Immature natural killer cell (primary cell): ENCODE results near the gene LHFPL2. TPM values are rescaled to one million over a fixed set of nuclear protein-coding genes. Genes with fewer than 3 reads are reported as not detected.

ENCODE experiments used
- DNase-seq, 3 donors: peaks; one replicate each; pipeline ENCODE4 v3.0.0; 2022; ENCODE audit warnings: mixed read lengths in 1 of 3
- H3K27ac Mint-ChIP-seq, 6 donors: one replicate each; pipeline ENCODE4 v1.8.0; 2020; ENCODE audit warnings: mixed read lengths in 6 of 6, mild to moderate bottlenecking in 5 of 6, inconsistent platforms in 4 of 6, moderate library complexity in 3 of 6
- H3K27me3 Mint-ChIP-seq, 3 donors: one replicate each; pipeline ENCODE4 v1.8.0; 2020 to 2021; ENCODE audit warnings: low read depth in 3 of 3, mild to moderate bottlenecking in 3 of 3, mixed read lengths in 3 of 3, moderate library complexity in 3 of 3, inconsistent platforms in 1 of 3
- H3K36me3 Mint-ChIP-seq, 3 donors: one replicate each; pipeline ENCODE4 v1.8.0; 2020; ENCODE audit warnings: mixed read lengths in 3 of 3, inconsistent platforms in 2 of 3, mild to moderate bottlenecking in 2 of 3
- H3K4me1 Mint-ChIP-seq, 2 donors: one replicate each; pipeline ENCODE4 v1.8.0; 2020; ENCODE audit warnings: inconsistent platforms in 2 of 2, mild to moderate bottlenecking in 2 of 2, mixed read lengths in 2 of 2, moderate library complexity in 1 of 2
- H3K4me3 Mint-ChIP-seq, 5 donors: one replicate each; pipeline ENCODE4 v1.8.0; 2020; ENCODE audit warnings: mild to moderate bottlenecking in 5 of 5, mixed read lengths in 5 of 5, inconsistent platforms in 3 of 5, moderate library complexity in 3 of 5
- H3K9me3 Mint-ChIP-seq, 6 donors: one replicate each; pipeline ENCODE4 v1.8.0; 2020; ENCODE audit warnings: mild to moderate bottlenecking in 6 of 6, mixed read lengths in 6 of 6, inconsistent platforms in 4 of 6, moderate library complexity in 3 of 6
- polyA plus RNA-seq, 3 donors: library from polyadenylated mRNA; unstranded; fragments of 300-500 nt; fragmentation: Illumina TruSeq; gene quantifications; one replicate each; pipeline ENCODE4 v1.2.3, GENCODE V29; 2021

LHFPL2 gene
- polyA plus RNA-seq, 3 donors from 2014 or later = 0.09 to 0.49 TPM; not detected in 1

DNA sequence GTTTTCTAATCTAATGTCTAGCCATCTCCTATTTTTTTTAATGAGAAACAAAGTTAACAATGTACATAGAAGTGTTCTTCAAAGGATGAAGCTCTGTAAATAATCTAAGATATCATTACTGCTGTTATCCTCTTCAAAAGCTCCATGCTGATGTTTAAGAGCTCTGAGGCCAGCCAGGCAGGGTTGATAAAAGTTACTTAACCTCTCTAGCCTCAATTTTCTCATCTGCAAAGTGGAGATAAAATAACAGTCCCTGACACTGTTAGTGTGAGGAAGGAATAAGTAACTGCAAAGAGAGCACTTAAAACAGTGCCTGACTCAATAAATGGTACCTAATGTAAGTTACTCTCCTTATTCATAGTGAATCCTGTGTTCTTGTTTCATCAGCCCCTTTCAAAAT, 60.1 kb downstream of the LHFPL2 start:
- Mint-ChIP-seq H3K4me3 (no peak overlapping the region), H3K36me3 (peaks cover 0 to 3% (median 0%) of the 10 kb centered on the region in 3 donors)

DNA sequence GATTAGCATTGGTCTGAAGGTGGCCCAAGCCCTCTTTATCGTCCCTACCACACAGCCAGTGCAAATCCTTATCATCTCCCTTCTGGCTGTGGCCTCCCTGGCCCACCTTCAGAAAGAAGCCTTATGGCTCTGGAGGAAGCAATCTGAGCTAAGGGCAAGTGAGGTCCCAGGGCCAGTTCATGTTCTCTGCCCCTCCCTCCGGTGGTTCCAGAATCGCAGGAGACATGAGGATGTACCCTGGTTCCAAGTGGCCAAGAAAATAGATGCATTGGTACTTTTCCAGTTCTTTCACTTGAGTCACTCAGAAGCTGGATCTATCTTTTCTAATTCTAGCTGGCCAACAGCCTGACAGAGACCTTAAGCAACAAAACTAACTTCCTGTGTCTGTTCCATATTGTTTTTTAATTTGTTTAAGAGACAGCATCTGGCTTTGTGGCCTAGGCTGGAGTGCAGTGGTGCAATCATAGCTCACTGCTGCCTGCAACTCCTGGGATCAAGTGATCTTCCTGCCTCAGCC, 60.7 kb downstream of the LHFPL2 start:
- Mint-ChIP-seq H3K27ac (no peak overlapping the region), H3K9me3 (peaks cover 0 to 4% (median 1%) of the 10 kb centered on the region in 6 donors), H3K4me1 (no peaks in the 10 kb centered on the region), H3K27me3 (peaks cover 0 to 2% (median 0%) of the 10 kb centered on the region in 3 donors), H3K4me3 (no peak overlapping the region), H3K36me3 (peaks cover 0 to 3% (median 0%) of the 10 kb centered on the region in 3 donors)
- no peak for DNase-seq

More for the DNA sequence above, 60.1 kb downstream of the LHFPL2 start:
- Mint-ChIP-seq H3K9me3 (peaks cover 0 to 4% (median 1%) of the 10 kb centered on the region in 6 donors), H3K4me1 (no peaks in the 10 kb centered on the region), H3K27ac (no peak overlapping the region), H3K27me3 (peaks cover 0 to 4% (median 0%) of the 10 kb centered on the region in 3 donors)
- no peak for DNase-seq

DNA sequence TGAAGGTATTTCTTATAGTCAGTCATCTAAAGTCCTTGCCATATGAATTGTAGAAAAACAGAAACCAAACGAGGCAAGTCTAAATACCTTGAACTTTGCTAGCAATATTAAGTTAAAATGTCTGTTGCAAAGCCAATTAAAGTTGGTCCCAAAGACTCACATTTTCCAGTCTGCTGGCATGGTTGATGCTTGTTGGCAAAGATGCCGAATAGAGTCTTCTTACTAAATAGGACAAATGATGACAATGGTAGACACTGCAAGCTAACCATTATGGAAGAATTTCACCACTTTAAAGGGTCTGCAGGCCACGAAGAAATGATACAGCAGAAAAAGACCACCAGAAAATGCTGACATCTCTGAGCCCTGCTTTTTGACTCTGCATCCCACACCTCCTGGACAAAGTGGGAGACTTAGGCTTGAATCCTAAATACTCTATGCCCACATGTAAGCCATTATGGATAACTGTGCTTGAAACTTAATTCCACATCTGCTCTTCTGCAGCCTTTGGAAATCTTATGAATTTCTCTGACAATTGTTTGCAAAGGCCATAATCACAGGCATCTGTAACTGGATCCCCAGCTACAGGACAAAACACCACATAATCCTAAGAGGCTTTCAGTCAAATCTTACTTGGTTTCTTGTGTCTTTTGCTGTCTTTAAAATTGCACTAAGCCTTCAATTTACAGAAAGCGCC, 61.3 kb downstream of the LHFPL2 start:
- no peaks in the 10 kb centered on the region for H3K4me1 Mint-ChIP-seq
- H3K4me3 Mint-ChIP-seq = no peak overlapping the region
- no peak for DNase-seq

DNA sequence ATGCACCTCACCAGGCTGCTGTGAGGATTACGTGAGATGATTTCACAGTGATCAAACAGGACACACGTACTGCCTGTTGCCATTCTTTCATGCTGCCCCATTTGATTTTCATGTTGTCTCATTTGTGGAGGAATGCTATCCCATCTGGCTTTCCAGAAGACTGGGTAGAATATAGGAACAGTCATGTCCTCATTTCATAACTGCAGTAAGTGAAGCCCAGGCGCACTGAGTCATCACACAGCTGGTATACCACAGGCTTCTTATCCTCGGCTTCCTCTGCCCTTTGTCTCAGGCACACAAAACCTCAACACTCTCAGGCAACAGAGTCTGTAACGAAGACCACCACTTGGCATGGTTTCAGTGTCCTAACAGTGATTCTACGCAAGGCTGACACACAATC, 62.3 kb downstream of the LHFPL2 start:
- Mint-ChIP-seq H3K27ac (no peak overlapping the region), H3K36me3 (peaks cover 0 to 3% (median 0%) of the 10 kb centered on the region in 3 donors), H3K4me1 (no peaks in the 10 kb centered on the region), H3K9me3 (peaks cover 0 to 4% (median 2%) of the 10 kb centered on the region in 6 donors), H3K4me3 (no peak overlapping the region), H3K27me3 (peaks cover 0 to 3% (median 2%) of the 10 kb centered on the region in 3 donors)
- no peak for DNase-seq

More for the DNA sequence above, 61.3 kb downstream of the LHFPL2 start:
- H3K27me3 Mint-ChIP-seq = peaks cover 0 to 2% (median 0%) of the 10 kb centered on the region in 3 donors
- H3K27ac Mint-ChIP-seq = no peak overlapping the region
- H3K36me3 Mint-ChIP-seq = peaks cover 0 to 3% (median 0%) of the 10 kb centered on the region in 3 donors
- peaks cover 0 to 4% (median 2%) of the 10 kb centered on the region in 6 donors for H3K9me3 Mint-ChIP-seq

DNA sequence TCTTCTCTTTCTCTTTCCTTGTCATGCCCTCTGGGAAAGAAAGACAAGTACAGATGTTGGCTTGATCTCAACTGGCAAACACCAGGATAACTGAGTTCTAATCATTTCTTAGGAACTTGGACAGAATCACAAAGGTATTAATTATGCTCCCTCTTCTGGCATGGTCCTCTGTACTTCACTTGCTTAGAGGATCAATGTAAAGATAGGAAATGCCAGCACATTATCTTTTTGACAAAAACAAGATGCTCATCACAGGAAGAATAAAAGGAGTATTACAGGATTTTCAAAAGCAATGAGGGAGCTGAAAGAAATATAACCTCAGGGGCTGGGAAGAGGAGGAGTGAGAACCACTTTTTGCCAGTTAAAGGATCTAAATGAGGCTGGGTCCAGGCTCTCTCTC, 70.6 kb downstream of the LHFPL2 start:
- DNase-seq = no peak
- Mint-ChIP-seq H3K4me3 (no peak overlapping the region), H3K4me1 (no peaks in the 10 kb centered on the region), H3K9me3 (peaks cover 0 to 3% (median 0%) of the 10 kb centered on the region in 6 donors), H3K27ac (no peak overlapping the region), H3K36me3 (no peaks in the 10 kb centered on the region), H3K27me3 (peaks cover 0 to 3% (median 3%) of the 10 kb centered on the region in 3 donors)

DNA sequence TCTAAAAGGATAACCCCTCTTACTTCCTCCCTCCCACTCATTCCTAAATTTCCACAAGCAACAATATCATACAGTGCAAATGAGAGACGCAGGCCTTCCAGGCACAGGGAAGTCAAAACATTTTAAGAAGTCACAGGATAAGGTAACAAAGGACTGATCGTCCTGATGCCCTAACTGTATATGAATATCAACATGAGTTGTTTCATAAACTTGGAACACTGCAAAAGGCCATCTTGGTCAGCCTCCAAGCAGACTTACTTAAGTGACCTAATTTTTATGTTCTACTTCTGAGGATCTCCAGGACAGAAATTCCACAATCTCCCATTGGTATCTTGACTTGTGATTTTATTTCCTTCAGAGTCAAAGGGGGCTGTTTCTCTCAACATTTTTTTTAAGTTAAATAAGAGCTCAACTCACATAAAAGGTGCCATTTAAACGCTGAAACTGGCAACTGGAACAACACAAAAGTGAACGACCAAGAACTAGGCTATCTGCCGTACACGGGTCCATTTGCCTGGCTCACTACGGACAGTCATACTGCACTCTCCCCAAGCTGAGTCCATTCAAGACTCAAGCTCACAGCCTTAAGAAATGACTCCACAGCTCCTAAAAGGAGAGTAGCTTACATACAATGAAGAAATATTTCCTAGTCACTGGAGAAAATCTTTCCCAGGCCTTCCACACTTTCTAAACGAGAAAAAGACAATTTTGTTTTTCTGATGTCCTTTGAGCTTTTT, 71.3 kb downstream of the LHFPL2 start:
- Mint-ChIP-seq H3K9me3 (peaks cover 0 to 1% (median 0%) of the 10 kb centered on the region in 6 donors), H3K27me3 (peaks cover 0 to 3% (median 3%) of the 10 kb centered on the region in 3 donors), H3K4me1 (no peaks in the 10 kb centered on the region), H3K36me3 (no peaks in the 10 kb centered on the region), H3K4me3 (no peak overlapping the region), H3K27ac (no peak overlapping the region)
- DNase-seq = no peak

DNA sequence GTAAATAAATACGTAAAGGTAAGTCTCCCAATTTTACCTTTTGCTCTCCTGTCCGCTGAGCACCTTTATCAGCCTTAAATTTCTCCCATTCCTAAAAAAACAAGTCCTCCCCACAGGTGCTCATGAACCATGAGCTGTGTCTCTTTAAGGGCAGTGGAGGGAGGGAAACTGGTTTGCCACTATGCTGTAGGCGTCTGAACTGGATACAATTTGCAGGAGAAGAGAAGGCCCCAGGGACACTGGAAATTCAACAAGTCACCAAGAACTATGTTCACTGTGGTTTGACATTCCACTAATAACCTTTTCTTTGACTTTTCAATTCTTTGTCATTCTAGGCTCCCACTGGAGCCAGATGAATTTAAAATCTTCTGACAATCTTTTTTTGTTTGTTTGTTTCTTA, 72.2 kb downstream of the LHFPL2 start:
- H3K4me1 Mint-ChIP-seq = no peaks in the 10 kb centered on the region
- H3K4me3 Mint-ChIP-seq = no peak overlapping the region
- DNase-seq = no peak
- no peaks in the 10 kb centered on the region for H3K36me3 Mint-ChIP-seq
- H3K27ac Mint-ChIP-seq = no peak overlapping the region
- peaks cover 0 to 1% (median 0%) of the 10 kb centered on the region in 6 donors for H3K9me3 Mint-ChIP-seq
- peaks cover 0 to 3% (median 0%) of the 10 kb centered on the region in 3 donors for H3K27me3 Mint-ChIP-seq

DNA sequence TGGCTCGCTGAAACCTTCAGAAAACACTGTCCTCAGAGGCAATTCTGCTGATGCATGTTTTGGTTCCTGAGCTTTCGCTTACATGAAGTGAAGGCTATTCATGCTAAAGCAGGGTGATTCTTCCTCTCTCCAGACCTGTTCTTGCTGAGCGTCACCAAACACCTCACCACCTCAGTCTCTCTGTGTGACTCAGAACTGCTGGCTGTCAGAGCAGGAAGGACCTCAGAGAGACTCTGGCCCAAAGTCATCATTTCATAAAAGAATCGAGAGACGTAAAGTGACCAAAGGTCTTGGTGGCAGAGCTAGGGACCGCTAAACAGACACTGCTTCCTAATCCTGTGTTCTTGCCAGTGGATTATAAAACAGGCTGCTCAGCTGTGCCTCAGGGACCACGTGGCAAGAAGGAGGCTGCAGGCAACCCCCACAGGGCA, 73.8 kb downstream of the LHFPL2 start:
- Mint-ChIP-seq H3K4me3 (no peak overlapping the region), H3K9me3 (no peaks in the 10 kb centered on the region), H3K27ac (no peak overlapping the region), H3K27me3 (peaks cover 0 to 3% (median 3%) of the 10 kb centered on the region in 3 donors), H3K4me1 (no peaks in the 10 kb centered on the region), H3K36me3 (no peaks in the 10 kb centered on the region)
- DNase-seq = no peak

DNA sequence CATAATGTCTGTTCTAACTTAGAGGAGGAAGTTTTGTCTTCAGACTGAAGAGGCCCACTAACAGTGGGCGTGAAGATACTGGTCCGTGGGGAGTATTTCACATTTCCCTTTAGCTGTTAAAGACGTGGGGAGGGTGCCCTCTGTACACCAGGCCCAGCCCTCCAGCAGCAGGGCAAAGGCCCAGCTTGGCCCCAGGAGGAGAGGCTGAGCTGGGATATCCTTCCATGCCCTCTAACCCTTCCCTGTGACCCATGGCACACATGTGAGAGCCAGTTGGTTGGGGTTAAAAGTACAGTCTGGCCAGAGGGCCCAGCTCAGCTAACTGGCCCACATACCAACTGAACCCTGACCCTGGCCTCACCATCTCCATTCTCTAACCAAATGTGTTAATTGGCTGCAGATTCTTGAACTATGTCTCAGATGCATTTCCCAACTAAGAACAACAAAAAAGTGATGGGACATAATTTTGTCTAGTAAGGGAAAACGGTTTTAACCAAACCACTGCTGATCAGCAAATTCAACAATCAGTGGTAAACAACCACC, 74.4 kb downstream of the LHFPL2 start:
- no peaks in the 10 kb centered on the region for H3K36me3 Mint-ChIP-seq
- no peaks in the 10 kb centered on the region for H3K9me3 Mint-ChIP-seq
- no peak overlapping the region for H3K4me3 Mint-ChIP-seq
- no peak overlapping the region for H3K27ac Mint-ChIP-seq
- no peaks in the 10 kb centered on the region for H3K4me1 Mint-ChIP-seq
- H3K27me3 Mint-ChIP-seq = peaks cover 0 to 3% (median 3%) of the 10 kb centered on the region in 3 donors
- DNase-seq = no peak

DNA sequence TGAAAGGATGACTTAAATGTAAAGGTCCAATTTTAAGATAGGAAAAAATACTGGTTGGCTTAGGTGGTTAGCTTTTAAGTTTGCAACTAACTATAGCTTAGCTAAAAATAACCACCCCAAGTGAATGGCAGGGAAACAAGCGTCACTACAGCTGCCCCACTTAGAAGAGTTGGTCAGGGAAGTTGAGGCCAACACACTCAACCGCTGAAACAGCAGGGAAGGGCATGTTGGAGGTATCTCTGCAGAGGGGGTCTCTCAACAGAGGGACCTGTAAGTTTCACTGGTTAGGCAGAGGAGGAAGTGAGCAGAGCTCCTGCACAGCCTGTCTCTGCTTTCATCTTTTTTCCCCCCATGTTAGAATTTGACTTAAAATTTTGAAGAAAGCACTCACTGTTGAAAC, 75.3 kb downstream of the LHFPL2 start:
- DNase-seq = no peak
- Mint-ChIP-seq H3K4me3 (no peak overlapping the region), H3K9me3 (no peaks in the 10 kb centered on the region), H3K36me3 (no peaks in the 10 kb centered on the region), H3K27ac (no peak overlapping the region), H3K4me1 (no peaks in the 10 kb centered on the region), H3K27me3 (peaks cover 0 to 3% (median 1%) of the 10 kb centered on the region in 3 donors)

DNA sequence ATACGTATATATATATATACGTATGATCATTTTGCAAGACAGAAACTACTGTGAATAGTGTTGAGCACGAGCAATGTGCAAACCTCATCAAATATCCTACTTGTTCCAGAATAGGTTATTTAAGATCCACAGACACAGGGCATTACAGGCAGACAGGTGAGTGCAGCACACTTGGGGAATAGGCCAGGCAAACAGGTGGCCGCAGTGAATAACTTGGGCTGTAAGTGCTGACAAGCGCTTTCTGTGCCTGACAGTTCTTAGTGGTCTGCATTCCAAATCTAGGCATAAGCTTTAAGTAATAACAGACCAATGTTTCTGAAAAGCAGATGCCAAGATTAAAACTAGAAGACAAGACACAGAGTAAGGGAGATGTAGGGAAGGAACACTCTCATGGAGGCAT, 77.9 kb downstream of the LHFPL2 start:
- H3K4me1 Mint-ChIP-seq = no peaks in the 10 kb centered on the region
- peaks cover 0 to 3% (median 0%) of the 10 kb centered on the region in 3 donors for H3K27me3 Mint-ChIP-seq
- DNase-seq = no peak
- no peaks in the 10 kb centered on the region for H3K9me3 Mint-ChIP-seq
- H3K27ac Mint-ChIP-seq = no peak overlapping the region
- no peak overlapping the region for H3K4me3 Mint-ChIP-seq
- no peaks in the 10 kb centered on the region for H3K36me3 Mint-ChIP-seq

DNA sequence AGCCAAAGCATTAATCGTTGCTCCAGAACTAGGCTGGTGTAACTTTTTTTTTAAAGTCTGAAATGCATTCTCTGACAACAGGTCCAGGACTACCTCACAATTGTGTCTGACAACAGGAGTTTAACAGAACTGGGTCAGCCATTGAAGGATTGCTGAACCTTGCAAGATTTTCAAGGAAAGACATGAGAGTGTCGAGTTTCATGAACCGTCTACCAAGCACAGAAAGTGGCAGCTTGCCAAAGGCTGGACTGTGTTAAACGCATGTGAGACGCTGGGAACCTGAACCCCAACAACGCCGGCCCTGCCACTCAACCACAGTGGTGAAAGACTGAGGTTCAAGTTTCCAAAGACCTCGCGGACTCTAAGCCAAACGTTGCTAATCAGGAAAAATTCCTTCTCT, 79.1 kb downstream of the LHFPL2 start:
- H3K4me1 Mint-ChIP-seq = no peaks in the 10 kb centered on the region
- DNase-seq = no peak
- H3K27ac Mint-ChIP-seq = no peak overlapping the region
- H3K27me3 Mint-ChIP-seq = peaks cover 0 to 3% (median 0%) of the 10 kb centered on the region in 3 donors
- no peaks in the 10 kb centered on the region for H3K36me3 Mint-ChIP-seq
- H3K4me3 Mint-ChIP-seq = no peak overlapping the region
- no peaks in the 10 kb centered on the region for H3K9me3 Mint-ChIP-seq

DNA sequence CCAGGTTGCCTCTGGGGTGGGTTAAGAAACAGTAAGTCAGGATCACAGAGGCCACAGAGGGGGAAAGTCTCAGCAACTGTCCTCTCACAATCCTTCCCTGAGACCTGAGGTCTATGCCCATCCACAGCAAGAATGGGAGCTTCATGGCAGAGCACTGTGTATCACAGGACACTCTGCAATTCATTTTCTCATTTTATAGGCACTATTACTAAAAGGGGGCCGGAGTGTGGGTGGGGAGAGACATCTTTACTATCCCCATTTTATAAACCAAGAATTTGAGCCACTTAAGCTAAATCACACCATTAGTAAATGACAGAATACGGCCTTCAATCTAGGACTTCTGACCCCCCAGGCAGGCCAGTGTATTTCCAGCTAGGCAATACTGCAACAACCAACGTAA, 79.9 kb downstream of the LHFPL2 start:
- DNase-seq = no peak
- Mint-ChIP-seq H3K4me3 (no peak overlapping the region), H3K36me3 (no peaks in the 10 kb centered on the region), H3K27me3 (peaks cover 0 to 3% (median 0%) of the 10 kb centered on the region in 3 donors), H3K4me1 (no peaks in the 10 kb centered on the region), H3K9me3 (no peaks in the 10 kb centered on the region), H3K27ac (no peak overlapping the region)

DNA sequence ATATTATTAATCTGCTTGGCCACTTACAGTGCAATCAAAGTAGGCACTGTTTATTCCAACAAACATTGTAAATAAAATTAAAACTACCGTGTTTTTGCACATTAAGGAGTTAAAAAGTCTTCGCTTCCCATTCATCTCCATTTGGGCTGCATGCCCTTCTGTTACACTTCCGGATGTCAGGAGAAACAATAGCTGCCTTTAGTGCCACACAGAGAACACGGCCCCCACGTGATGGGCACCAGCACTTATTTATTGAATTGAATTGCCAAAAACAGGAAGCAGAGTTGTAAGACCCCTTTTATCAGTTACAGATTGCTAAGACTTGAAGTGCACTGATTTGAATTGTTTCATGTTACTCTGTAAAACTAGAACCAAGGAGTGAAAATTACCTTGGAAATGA, 80.4 kb downstream of the LHFPL2 start:
- Mint-ChIP-seq H3K27ac (no peak overlapping the region), H3K4me1 (no peaks in the 10 kb centered on the region)

More for the DNA sequence above, 80.4 kb downstream of the LHFPL2 start:
- DNase-seq = no peak
- Mint-ChIP-seq H3K4me3 (no peak overlapping the region), H3K36me3 (no peaks in the 10 kb centered on the region), H3K9me3 (no peaks in the 10 kb centered on the region), H3K27me3 (peaks cover 0 to 3% (median 0%) of the 10 kb centered on the region in 3 donors)
